Fibroblast of villous mesenchyme (primary cell): ENCODE data around the gene FMN1. TPM values are rescaled to one million over a fixed set of nuclear protein-coding genes. Genes with fewer than 3 reads are reported as not detected.

Source experiments
- DNase-seq: peaks from one replicate; pipeline ENCODE4 v3.0.0-alpha.2; 2010; ENCODE audit warnings: low read depth
- H3K4me3 ChIP-seq: 2 replicates; pipeline ENCODE4 v1.5.1; 2011; ENCODE audit warnings: low read depth, mild to moderate bottlenecking, low read length
- total RNA-seq: library from RNA; depleted of rRNA; stranded (reverse); fragments of >200 nt; gene quantifications from 2 replicates; pipeline ENCODE4 v1.2.3, GENCODE V29; 2012
- TF ChIP-seq, protein P1 (sequence below): IDR thresholded peaks from 2 replicates; pipeline ENCODE4 v1.5.1; 2012; ENCODE audit warnings: low read depth, mild to moderate bottlenecking, low read length; ENCODE audit not compliant: insufficient read depth

Gene FMN1
- total RNA-seq, 1 donor = 8.6 TPM

DNA sequence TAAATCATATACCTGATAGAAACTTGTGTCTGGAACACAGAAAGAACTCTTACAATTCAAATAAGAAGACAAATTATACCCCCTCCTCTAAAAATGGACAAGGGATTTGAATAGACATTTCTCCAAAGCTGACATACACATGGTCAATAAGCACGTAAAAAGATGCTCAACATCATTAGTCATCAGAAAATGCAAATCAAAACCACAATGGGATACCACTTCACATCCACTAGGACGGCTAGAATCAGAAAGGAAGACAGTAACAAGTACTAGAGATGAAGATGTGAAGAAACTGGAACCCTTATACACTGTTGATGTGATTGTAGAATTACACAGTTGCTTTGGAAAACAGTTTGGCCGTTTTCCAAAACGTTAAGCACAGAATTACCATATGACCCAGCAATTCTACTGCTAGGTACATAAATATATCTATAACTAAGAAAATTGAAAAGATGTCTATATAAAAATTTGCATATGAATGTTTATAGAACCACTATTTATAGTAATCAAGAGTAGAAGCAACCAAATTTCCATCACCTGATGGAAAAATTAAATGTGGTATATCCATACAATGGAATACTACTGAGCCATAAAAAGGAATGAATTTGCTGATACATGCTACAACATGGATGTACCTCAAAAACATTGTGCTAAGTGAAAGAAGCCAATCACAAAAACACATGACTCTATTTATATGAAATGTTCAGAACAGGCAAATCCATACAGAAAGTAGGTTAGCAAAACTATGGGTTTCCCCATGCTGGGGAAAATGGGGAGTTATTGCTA lies 415.9 kb downstream of the FMN1 start:
- DNase-seq = no peak
- no peak overlapping the region for H3K4me3 ChIP-seq
- TF ChIP-seq, protein P1, sequence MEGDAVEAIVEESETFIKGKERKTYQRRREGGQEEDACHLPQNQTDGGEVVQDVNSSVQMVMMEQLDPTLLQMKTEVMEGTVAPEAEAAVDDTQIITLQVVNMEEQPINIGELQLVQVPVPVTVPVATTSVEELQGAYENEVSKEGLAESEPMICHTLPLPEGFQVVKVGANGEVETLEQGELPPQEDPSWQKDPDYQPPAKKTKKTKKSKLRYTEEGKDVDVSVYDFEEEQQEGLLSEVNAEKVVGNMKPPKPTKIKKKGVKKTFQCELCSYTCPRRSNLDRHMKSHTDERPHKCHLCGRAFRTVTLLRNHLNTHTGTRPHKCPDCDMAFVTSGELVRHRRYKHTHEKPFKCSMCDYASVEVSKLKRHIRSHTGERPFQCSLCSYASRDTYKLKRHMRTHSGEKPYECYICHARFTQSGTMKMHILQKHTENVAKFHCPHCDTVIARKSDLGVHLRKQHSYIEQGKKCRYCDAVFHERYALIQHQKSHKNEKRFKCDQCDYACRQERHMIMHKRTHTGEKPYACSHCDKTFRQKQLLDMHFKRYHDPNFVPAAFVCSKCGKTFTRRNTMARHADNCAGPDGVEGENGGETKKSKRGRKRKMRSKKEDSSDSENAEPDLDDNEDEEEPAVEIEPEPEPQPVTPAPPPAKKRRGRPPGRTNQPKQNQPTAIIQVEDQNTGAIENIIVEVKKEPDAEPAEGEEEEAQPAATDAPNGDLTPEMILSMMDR = no peak

DNA sequence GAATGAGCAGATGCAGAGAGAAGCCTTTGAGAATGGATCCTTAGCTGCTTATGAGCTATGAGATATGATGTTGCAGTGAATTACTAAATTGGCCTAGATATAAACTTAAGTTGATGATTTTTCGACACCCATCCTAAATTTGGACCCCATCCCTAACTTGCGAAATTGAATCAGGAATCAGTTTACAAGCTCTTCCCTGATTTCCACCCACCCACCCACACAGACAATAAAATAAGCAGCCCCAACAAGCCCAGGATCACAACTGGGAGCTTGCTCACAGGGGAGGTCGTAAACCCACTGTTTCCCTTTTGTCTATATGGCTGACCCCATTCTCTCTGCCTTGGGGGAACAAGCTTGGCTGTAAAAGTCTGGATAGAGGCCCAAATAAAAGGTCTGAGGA lies 419.4 kb downstream of the FMN1 start:
- TF ChIP-seq, protein P1 = no peak
- DNase-seq = no peak
- no peak overlapping the region for H3K4me3 ChIP-seq

DNA sequence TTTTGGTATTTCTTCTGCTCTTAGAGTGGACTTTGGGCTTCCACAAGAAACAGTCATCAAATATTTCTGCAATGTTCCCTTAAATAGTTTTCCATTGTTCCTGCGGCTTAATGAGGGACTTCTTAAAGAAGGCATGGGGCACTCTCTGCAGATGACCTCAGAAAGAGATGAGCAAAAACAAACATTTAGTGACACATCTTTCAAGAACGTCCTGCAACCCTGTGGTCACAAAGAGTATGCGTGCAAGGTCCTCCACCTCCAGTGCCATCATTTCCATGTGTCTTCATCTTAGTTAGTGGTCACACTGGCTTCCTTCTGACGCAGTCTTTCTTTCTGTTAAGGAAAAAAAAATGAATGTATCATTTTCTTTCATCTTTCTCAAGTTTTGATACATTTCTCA lies 420.5 kb downstream of the FMN1 start:
- TF ChIP-seq, protein P1 = no peak
- DNase-seq = peak; percentile 65
- H3K4me3 ChIP-seq = no peak overlapping the region

DNA sequence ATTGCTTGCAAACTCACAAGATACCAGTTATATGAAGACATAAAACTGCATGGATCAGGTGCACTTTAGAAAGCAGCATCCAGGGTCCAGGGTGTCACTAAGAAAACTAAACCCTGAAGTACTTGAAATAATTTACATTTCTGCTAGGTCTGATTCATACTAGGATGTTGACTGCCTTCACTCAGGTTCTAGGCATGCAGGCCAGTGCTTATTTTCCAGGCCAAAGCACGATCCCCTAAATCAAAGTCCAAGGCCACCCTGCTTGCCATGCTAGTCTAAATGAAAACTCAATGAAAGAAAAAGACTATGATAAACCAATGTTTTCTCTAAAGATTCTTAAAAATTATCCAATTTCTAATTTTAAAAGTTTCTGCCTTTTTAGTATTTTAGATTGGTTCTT lies 427.3 kb downstream of the FMN1 start:
- no peak overlapping the region for H3K4me3 ChIP-seq
- DNase-seq = no peak
- TF ChIP-seq, protein P1 = no peak

DNA sequence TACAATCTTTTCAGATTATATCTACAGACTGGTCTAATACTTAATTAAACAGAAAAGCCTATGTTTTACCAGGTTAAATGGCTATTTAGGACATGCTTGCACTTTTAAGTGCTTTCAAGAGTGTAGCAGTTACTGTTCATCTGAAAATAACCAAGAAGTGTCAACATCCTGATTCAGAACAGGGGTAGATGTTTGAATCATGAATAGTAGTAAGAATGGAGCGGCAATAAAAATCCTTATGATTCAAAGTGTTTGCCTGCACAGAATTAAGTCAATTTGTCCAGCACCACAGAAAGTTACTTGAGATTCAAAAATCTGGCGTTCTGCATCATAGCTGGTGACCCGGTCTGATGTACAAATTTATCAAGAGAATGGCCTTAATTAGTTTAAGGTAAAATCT lies 428.4 kb downstream of the FMN1 start:
- DNase-seq = no peak
- TF ChIP-seq, protein P1 = no peak
- H3K4me3 ChIP-seq = no peak overlapping the region

DNA sequence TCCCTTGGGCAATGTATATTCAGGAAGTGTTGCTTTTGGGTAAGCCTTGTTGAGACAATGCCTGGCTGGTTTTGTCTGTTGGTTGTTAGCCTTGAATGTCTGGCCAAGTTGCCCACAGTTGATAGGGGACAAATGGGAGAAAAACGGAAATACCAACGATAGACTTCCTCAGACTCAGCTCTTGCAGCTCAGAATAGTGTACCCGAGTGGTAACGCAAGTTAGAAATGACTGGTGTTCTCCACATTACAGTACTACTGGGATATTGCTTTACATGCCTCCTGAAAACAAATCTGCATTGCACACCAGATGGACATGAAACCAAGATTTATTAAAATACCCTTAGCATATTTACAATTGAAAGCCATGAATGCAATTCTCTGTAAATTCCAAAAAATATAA lies 429.3 kb downstream of the FMN1 start:
- no peak for DNase-seq
- H3K4me3 ChIP-seq = no peak overlapping the region
- TF ChIP-seq, protein P1 = no peak

DNA sequence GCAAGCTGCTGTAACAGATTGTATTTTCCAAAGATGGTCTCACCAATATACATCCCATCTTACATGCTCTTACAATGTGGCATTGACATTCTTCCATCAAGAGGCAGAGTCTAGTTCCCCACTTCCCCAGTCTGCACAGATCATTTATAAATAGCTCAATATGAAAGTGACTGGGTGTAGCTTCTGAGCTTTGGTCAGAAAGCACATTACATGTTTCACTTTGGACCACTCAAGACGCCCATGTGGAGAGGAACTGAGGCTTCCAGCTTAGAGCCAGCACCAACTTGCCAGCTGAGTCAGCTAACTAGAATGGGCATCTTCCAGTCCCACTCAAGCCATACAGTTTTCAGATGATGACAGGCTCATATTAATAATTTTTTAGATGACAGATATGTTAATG lies 431.2 kb downstream of the FMN1 start:
- no peak overlapping the region for H3K4me3 ChIP-seq
- DNase-seq = no peak
- TF ChIP-seq, protein P1 = no peak
